ENCODE results near the gene KTN1.

KTN1 gene

GRCh38 chr14:55571125-55571889 lies 8.7 kb upstream of the KTN1 start:
- H3K36me3 ChIP-seq (ENCODE audit: control insufficient read depth, insufficient read depth, low read length): no peaks in the 10 kb centered on the region
- no peak overlapping the region for H2AFZ ChIP-seq
- H3K9ac ChIP-seq: no peak overlapping the region
- no peaks in the 10 kb centered on the region for H3K27me3 ChIP-seq (ENCODE audit: control insufficient read depth, insufficient read depth, low read length)
- no peak for TF ChIP-seq CTCF (IDR thresholded peaks at IDR 0.05)
- H3K79me2 ChIP-seq: no peaks in the 10 kb centered on the region
- no peaks in the 10 kb centered on the region for H3K4me1 ChIP-seq
- no peak overlapping the region for H3K4me2 ChIP-seq (ENCODE audit: low read length)
- H3K9me3 ChIP-seq (ENCODE audit: control insufficient read depth, low read length): no peaks in the 10 kb centered on the region
- no peak overlapping the region for H3K27ac ChIP-seq
- H3K4me3 ChIP-seq (ENCODE audit: low read depth, low read length): no peak overlapping the region

GRCh38 chr14:55572578-55572977 lies 7.4 kb upstream of the KTN1 start:
- no peak for TF ChIP-seq CTCF (IDR thresholded peaks at IDR 0.05)
- no peaks in the 10 kb centered on the region for H3K36me3 ChIP-seq (ENCODE audit: control insufficient read depth, insufficient read depth, low read length)
- no peak overlapping the region for H3K4me2 ChIP-seq (ENCODE audit: low read length)
- no peaks in the 10 kb centered on the region for H3K79me2 ChIP-seq
- no peak overlapping the region for H3K9ac ChIP-seq
- H3K27me3 ChIP-seq (ENCODE audit: control insufficient read depth, insufficient read depth, low read length): no peaks in the 10 kb centered on the region
- no peak overlapping the region for H2AFZ ChIP-seq
- H3K27ac ChIP-seq: no peak overlapping the region
- no peaks in the 10 kb centered on the region for H3K4me1 ChIP-seq
- H3K4me3 ChIP-seq (ENCODE audit: low read depth, low read length): no peak overlapping the region
- H3K9me3 ChIP-seq (ENCODE audit: control insufficient read depth, low read length): no peaks in the 10 kb centered on the region

GRCh38 chr14:55574988-55575387 lies 5.0 kb upstream of the KTN1 start:
- H3K4me2 ChIP-seq (ENCODE audit: low read length): no peak overlapping the region
- no peak overlapping the region for H2AFZ ChIP-seq
- no peaks in the 10 kb centered on the region for H3K9me3 ChIP-seq (ENCODE audit: control insufficient read depth, low read length)
- no peaks in the 10 kb centered on the region for H3K36me3 ChIP-seq (ENCODE audit: control insufficient read depth, insufficient read depth, low read length)
- no peak overlapping the region for H3K9ac ChIP-seq
- TF ChIP-seq CTCF (IDR thresholded peaks at IDR 0.05): no peak
- H3K27ac ChIP-seq: no peak overlapping the region
- no peaks in the 10 kb centered on the region for H3K79me2 ChIP-seq
- no peaks in the 10 kb centered on the region for H3K27me3 ChIP-seq (ENCODE audit: control insufficient read depth, insufficient read depth, low read length)
- no peaks in the 10 kb centered on the region for H3K4me1 ChIP-seq
- no peak overlapping the region for H3K4me3 ChIP-seq (ENCODE audit: low read depth, low read length)

GRCh38 chr14:55577229-55577628 lies 2.8 kb upstream of the KTN1 start:
- H3K27me3 ChIP-seq (ENCODE audit: control insufficient read depth, insufficient read depth, low read length): no peaks in the 10 kb centered on the region
- no peak overlapping the region for H2AFZ ChIP-seq
- peaks cover 4% of the 10 kb centered on the region for H3K4me1 ChIP-seq
- no peak overlapping the region for H3K9ac ChIP-seq
- no peak for TF ChIP-seq CTCF (IDR thresholded peaks at IDR 0.05)
- H3K4me2 ChIP-seq (ENCODE audit: low read length): no peak overlapping the region
- H3K4me3 ChIP-seq (ENCODE audit: low read depth, low read length): no peak overlapping the region
- peaks cover 15% of the 10 kb centered on the region for H3K79me2 ChIP-seq
- H3K9me3 ChIP-seq (ENCODE audit: control insufficient read depth, low read length): no peaks in the 10 kb centered on the region
- no peak overlapping the region for H3K27ac ChIP-seq
- no peaks in the 10 kb centered on the region for H3K36me3 ChIP-seq (ENCODE audit: control insufficient read depth, insufficient read depth, low read length)

- H3K79me2 ChIP-seq: peaks cover 20% of the 10 kb centered on the region
- H3K4me2 ChIP-seq (ENCODE audit: low read length): no peak overlapping the region
- H3K9ac ChIP-seq: no peak overlapping the region
- H3K4me1 ChIP-seq: peaks cover 4% of the 10 kb centered on the region
- no peak for TF ChIP-seq CTCF (IDR thresholded peaks at IDR 0.05)
- H2AFZ ChIP-seq: no peak overlapping the region
- no peak overlapping the region for H3K4me3 ChIP-seq (ENCODE audit: low read depth, low read length)
- H3K27ac ChIP-seq: no peak overlapping the region
- H3K27me3 ChIP-seq (ENCODE audit: control insufficient read depth, insufficient read depth, low read length): no peaks in the 10 kb centered on the region
- no peaks in the 10 kb centered on the region for H3K9me3 ChIP-seq (ENCODE audit: control insufficient read depth, low read length)
- no peaks in the 10 kb centered on the region for H3K36me3 ChIP-seq (ENCODE audit: control insufficient read depth, insufficient read depth, low read length)
These were observed 1.5 kb upstream of the KTN1 start for GRCh38 chr14:55578511-55578910.

Measured in parathyroid adenoma (tissue), 2 donors.